ENCODE measurements around the gene UBR4. TPM values are rescaled to one million over a fixed set of nuclear protein-coding genes. Genes with fewer than 3 reads are reported as not detected.

UBR4 gene
- total and polyA plus RNA-seq, 10 of the 15 experiments (the other 5 are each of a cell fraction or from before 2014, with no cell fraction given): 34.2 to 124 (median 56.2) TPM

DNA sequence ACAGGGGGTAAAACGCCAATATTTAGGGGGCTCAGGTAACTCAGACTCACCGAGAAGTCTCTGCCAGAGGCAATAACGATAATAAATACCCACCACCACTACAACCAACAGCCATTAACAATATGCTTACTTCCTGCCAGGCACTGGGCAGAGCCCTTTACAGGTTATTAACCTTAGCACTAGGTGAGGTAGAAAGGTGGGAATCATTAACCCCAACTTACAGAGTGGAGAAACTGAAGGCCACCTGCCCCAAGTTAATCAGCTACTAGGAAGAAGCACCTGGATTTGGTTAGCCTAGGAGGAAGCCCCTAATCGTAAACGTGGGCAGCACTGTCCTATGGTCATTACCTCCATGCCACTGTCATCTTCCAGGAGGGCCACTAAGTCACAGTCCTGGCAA is 110.0 kb downstream of the UBR4 start:
- no peaks in the 10 kb centered on the region for H3K79me2 ChIP-seq (ENCODE audit: control insufficient read depth, insufficient read depth, low read length)
- ChIA-PET RAD21 (ENCODE audit: unreplicated experiment) (no interaction called here), SMC1A (ENCODE audit: uncharacterized antibody, unreplicated experiment) (interaction anchor here (0.7 to 0.8 kb wide), 2 partner anchors 57 to 216 kb away, joined by 3 to 5 read pairs; no protein-coding TSS in a partner anchor), POLR2A (no interaction called here), CTCF (interaction anchor here (4.2 kb wide), 1 partner anchor 192 kb away, joined by 18 read pairs; no protein-coding TSS in a partner anchor)
- no peaks in the 10 kb centered on the region; the same call in 1 of the 2 replicates for H4K20me1 ChIP-seq (ENCODE audit: control insufficient read depth, insufficient read depth)
- in situ Hi-C loops (cut with MboI): no loop called here
- FAIRE-seq (no peak), ATAC-seq (no peak), DNase-seq (ENCODE audit: low read depth, low spot score) (no peak)
- no peaks in the 10 kb centered on the region for H3K9me3 ChIP-seq (replicated peaks; ENCODE audit: control insufficient read depth, insufficient read depth, low read length)
- H3K27me3 ChIP-seq (replicated peaks in 1 of 2; ENCODE audit: control insufficient read depth in 2 of 2, insufficient read depth in 2 of 2, low read length in 1 of 2): no peaks in the 10 kb centered on the region
- no peak overlapping the region for H3K4me2 ChIP-seq (ENCODE audit: control insufficient read depth, insufficient read depth)
- H3K4me3 ChIP-seq: no peak overlapping the region
- H3K4me1 ChIP-seq (ENCODE audit: control insufficient read depth, insufficient read depth, low read length): no peaks in the 10 kb centered on the region
- H3K36me3 ChIP-seq (ENCODE audit: control insufficient read depth in 2 of 2, insufficient read depth in 2 of 2, low read length in 1 of 2): peaks cover 28 to 73% of the 10 kb centered on the region in 2 experiments
- H3K9ac ChIP-seq (ENCODE audit: control insufficient read depth, insufficient read depth, low read length): no peak overlapping the region
- no peak overlapping the region for H2AFZ ChIP-seq (ENCODE audit: control insufficient read depth, low read depth, low read length)
- TF ChIP-seq, protein P1, sequence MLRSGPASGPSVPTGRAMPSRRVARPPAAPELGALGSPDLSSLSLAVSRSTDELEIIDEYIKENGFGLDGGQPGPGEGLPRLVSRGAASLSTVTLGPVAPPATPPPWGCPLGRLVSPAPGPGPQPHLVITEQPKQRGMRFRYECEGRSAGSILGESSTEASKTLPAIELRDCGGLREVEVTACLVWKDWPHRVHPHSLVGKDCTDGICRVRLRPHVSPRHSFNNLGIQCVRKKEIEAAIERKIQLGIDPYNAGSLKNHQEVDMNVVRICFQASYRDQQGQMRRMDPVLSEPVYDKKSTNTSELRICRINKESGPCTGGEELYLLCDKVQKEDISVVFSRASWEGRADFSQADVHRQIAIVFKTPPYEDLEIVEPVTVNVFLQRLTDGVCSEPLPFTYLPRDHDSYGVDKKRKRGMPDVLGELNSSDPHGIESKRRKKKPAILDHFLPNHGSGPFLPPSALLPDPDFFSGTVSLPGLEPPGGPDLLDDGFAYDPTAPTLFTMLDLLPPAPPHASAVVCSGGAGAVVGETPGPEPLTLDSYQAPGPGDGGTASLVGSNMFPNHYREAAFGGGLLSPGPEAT (IDR thresholded peaks at IDR 0.05; ENCODE audit: low read depth): no peak
- TF ChIP-seq, protein P2, sequence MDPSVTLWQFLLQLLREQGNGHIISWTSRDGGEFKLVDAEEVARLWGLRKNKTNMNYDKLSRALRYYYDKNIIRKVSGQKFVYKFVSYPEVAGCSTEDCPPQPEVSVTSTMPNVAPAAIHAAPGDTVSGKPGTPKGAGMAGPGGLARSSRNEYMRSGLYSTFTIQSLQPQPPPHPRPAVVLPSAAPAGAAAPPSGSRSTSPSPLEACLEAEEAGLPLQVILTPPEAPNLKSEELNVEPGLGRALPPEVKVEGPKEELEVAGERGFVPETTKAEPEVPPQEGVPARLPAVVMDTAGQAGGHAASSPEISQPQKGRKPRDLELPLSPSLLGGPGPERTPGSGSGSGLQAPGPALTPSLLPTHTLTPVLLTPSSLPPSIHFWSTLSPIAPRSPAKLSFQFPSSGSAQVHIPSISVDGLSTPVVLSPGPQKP (IDR thresholded peaks at IDR 0.05; ENCODE audit: low read depth, low read length): no peak
- TF ChIP-seq STAT3 (IDR thresholded peaks at IDR 0.05; ENCODE audit: low read depth, low read length): no peak
- TF ChIP-seq, protein P3, sequence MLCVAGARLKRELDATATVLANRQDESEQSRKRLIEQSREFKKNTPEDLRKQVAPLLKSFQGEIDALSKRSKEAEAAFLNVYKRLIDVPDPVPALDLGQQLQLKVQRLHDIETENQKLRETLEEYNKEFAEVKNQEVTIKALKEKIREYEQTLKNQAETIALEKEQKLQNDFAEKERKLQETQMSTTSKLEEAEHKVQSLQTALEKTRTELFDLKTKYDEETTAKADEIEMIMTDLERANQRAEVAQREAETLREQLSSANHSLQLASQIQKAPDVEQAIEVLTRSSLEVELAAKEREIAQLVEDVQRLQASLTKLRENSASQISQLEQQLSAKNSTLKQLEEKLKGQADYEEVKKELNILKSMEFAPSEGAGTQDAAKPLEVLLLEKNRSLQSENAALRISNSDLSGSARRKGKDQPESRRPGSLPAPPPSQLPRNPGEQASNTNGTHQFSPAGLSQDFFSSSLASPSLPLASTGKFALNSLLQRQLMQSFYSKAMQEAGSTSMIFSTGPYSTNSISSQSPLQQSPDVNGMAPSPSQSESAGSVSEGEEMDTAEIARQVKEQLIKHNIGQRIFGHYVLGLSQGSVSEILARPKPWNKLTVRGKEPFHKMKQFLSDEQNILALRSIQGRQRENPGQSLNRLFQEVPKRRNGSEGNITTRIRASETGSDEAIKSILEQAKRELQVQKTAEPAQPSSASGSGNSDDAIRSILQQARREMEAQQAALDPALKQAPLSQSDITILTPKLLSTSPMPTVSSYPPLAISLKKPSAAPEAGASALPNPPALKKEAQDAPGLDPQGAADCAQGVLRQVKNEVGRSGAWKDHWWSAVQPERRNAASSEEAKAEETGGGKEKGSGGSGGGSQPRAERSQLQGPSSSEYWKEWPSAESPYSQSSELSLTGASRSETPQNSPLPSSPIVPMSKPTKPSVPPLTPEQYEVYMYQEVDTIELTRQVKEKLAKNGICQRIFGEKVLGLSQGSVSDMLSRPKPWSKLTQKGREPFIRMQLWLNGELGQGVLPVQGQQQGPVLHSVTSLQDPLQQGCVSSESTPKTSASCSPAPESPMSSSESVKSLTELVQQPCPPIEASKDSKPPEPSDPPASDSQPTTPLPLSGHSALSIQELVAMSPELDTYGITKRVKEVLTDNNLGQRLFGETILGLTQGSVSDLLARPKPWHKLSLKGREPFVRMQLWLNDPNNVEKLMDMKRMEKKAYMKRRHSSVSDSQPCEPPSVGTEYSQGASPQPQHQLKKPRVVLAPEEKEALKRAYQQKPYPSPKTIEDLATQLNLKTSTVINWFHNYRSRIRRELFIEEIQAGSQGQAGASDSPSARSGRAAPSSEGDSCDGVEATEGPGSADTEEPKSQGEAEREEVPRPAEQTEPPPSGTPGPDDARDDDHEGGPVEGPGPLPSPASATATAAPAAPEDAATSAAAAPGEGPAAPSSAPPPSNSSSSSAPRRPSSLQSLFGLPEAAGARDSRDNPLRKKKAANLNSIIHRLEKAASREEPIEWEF (IDR thresholded peaks at IDR 0.05; ENCODE audit: insufficient replicate concordance, low read depth, low read length): no peak
- TF ChIP-seq EGR1 (IDR thresholded peaks at IDR 0.05; ENCODE audit: borderline replicate concordance in 1 of 2, low read depth in 2 of 2, low read length in 2 of 2): no peak
- TF ChIP-seq MYB (IDR thresholded peaks at IDR 0.05; ENCODE audit: borderline replicate concordance, low read depth, low read length): no peak
- TF ChIP-seq, protein P4, sequence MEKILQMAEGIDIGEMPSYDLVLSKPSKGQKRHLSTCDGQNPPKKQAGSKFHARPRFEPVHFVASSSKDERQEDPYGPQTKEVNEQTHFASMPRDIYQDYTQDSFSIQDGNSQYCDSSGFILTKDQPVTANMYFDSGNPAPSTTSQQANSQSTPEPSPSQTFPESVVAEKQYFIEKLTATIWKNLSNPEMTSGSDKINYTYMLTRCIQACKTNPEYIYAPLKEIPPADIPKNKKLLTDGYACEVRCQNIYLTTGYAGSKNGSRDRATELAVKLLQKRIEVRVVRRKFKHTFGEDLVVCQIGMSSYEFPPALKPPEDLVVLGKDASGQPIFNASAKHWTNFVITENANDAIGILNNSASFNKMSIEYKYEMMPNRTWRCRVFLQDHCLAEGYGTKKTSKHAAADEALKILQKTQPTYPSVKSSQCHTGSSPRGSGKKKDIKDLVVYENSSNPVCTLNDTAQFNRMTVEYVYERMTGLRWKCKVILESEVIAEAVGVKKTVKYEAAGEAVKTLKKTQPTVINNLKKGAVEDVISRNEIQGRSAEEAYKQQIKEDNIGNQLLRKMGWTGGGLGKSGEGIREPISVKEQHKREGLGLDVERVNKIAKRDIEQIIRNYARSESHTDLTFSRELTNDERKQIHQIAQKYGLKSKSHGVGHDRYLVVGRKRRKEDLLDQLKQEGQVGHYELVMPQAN (conservative IDR thresholded peaks at IDR 0.05): no peak
- no peak for TF ChIP-seq HDAC2 (IDR thresholded peaks at IDR 0.05)
- TF ChIP-seq, protein P5, sequence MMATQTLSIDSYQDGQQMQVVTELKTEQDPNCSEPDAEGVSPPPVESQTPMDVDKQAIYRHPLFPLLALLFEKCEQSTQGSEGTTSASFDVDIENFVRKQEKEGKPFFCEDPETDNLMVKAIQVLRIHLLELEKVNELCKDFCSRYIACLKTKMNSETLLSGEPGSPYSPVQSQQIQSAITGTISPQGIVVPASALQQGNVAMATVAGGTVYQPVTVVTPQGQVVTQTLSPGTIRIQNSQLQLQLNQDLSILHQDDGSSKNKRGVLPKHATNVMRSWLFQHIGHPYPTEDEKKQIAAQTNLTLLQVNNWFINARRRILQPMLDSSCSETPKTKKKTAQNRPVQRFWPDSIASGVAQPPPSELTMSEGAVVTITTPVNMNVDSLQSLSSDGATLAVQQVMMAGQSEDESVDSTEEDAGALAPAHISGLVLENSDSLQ (IDR thresholded peaks at IDR 0.05): no peak
- intact Hi-C loops (cut with micrococcal nuclease; ENCODE audit: unreplicated experiment): no loop called here
- BruUV-seq (replicated peaks): no TSS peak
- WGBS (ENCODE audit: insufficient coverage, insufficient replicate concordance, low lambda C conversion rate, missing lambda C conversion rate): 97% methylated on average over 5 of the region's 5 CpGs
- H3K27ac ChIP-seq (ENCODE audit: control insufficient read depth, insufficient read depth): no peak overlapping the region

Data from GM12878 (cell line).